Activated CD4-positive, alpha-beta T cell treated with anti-CD3 and anti-CD28 coated beads, Interleukin-2, amount 50 U/mL, for 4 hours (primary cell): ENCODE results near the gene ITGB3.
"Not testable (repeated sequence)": the region's sequence is repeated elsewhere in the genome, so short reads cannot be mapped to it uniquely, and the experiment has no call there.

Experiments used
- DNase-seq, 2 experiments: peaks; one replicate each; pipeline ENCODE4 v3.0.0-alpha.2; 2020

ITGB3 gene

GRCh38 chr17:47253541-47254402, at the start of gene ITGB3:
Gene ITGB3, plus strand, starts transcription at chr17:47253827. Its CDS starts 35 bp downstream, at chr17:47253862.
- DNase-seq = peak; percentile 52 to 55

- peak; percentile 29 to 40 for DNase-seq
These were observed 49.5 kb upstream of the ITGB3 start for GRCh38 chr17:47203984-47204721.

- DNase-seq = no peak
These were observed 48.8 kb upstream of the ITGB3 start for GRCh38 chr17:47204722-47205418.

GRCh38 chr17:47205419-47205963, 48.1 kb upstream of the ITGB3 start:
- DNase-seq = peak; percentile 58 to 61

- DNase-seq = no peak
These were observed 46.2 kb upstream of the ITGB3 start for GRCh38 chr17:47207143-47208067.

- DNase-seq = no peak
These were observed 44.7 kb upstream of the ITGB3 start, which contains the start of gene MYL4 for GRCh38 chr17:47208744-47209488. Gene MYL4, plus strand, starts transcription at chr17:47209348. Its CDS starts 75 bp downstream, at chr17:47209423.

GRCh38 chr17:47209499-47209898, 44.1 kb upstream of the ITGB3 start:
- DNase-seq = no peak

- no peak for DNase-seq
These were observed 43.5 kb upstream of the ITGB3 start for GRCh38 chr17:47210105-47210504.

- DNase-seq = no peak
These were observed 42.8 kb upstream of the ITGB3 start for GRCh38 chr17:47210779-47211178.

GRCh38 chr17:47212458-47212857, 41.2 kb upstream of the ITGB3 start:
- DNase-seq = no peak

- DNase-seq = no peak
These were observed 40.1 kb upstream of the ITGB3 start for GRCh38 chr17:47213540-47213939.

- DNase-seq = no peak
These were observed 38.7 kb upstream of the ITGB3 start for GRCh38 chr17:47214931-47215330.

- not testable (repeated sequence) for DNase-seq
These were observed 36.8 kb upstream of the ITGB3 start for GRCh38 chr17:47216821-47217220.

- not testable (repeated sequence) for DNase-seq
These were observed 36.3 kb upstream of the ITGB3 start for GRCh38 chr17:47217279-47217678.

- no peak for DNase-seq
These were observed 34.7 kb upstream of the ITGB3 start for GRCh38 chr17:47218896-47219430.

- DNase-seq = no peak
These were observed 33.8 kb upstream of the ITGB3 start for GRCh38 chr17:47219621-47220475.

GRCh38 chr17:47220531-47220999, 33.1 kb upstream of the ITGB3 start:
- no peak for DNase-seq

- no peak for DNase-seq
These were observed 32.5 kb upstream of the ITGB3 start for GRCh38 chr17:47221154-47221553.

GRCh38 chr17:47222047-47222446, 31.6 kb upstream of the ITGB3 start:
- DNase-seq = no peak

GRCh38 chr17:47223007-47223406, 30.6 kb upstream of the ITGB3 start:
- DNase-seq = no peak
